Stimulated activated CD4-positive, alpha-beta T cell treated with anti-CD3 and anti-CD28 coated beads, Interleukin-1b, Interleukin-23, amount 100 ng/mL, for 48 hours (primary cell): ENCODE data around the gene DIRAS3.
"Not testable (repeated sequence)": the region's sequence is repeated elsewhere in the genome, so short reads cannot be mapped to it uniquely, and the experiment has no call there.

Source experiments
- DNase-seq: peaks from one replicate; pipeline ENCODE4 v3.0.0-alpha.2; 2020

Gene DIRAS3

GRCh38 chr1:68049941-68050878 is at the start of gene DIRAS3:
Gene DIRAS3 (minus strand): TSS chr1:68050627. CDS start chr1:68047297, 3,330 bp downstream.
- no peak for DNase-seq

DNA sequence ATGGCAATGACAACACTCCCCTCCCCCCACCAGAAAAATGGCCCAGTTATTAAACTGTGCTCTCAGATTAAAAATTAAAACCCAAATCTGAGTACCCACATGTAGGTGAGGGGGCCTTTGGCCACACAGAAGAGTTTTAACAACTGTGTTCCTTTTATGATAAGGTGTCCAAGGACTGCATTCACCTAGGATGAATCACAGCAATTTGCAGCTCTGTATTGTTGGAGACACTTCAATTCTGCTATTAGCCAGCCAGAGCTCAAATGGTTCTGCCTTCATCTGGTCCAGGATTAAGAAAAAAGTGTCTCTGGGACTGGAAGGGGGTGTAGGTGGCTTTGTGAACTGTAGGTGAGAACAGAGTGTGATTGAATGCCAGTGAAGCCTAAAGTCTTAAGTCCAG is 43.3 kb upstream of the DIRAS3 start:
- no peak for DNase-seq

GRCh38 chr1:68087184-68087583 is 36.8 kb upstream of the DIRAS3 start:
- no peak for DNase-seq

- DNase-seq: no peak
These were observed 35.3 kb upstream of the DIRAS3 start for GRCh38 chr1:68085752-68086151.

GRCh38 chr1:68083686-68084085 is 33.3 kb upstream of the DIRAS3 start:
- no peak for DNase-seq

DNA sequence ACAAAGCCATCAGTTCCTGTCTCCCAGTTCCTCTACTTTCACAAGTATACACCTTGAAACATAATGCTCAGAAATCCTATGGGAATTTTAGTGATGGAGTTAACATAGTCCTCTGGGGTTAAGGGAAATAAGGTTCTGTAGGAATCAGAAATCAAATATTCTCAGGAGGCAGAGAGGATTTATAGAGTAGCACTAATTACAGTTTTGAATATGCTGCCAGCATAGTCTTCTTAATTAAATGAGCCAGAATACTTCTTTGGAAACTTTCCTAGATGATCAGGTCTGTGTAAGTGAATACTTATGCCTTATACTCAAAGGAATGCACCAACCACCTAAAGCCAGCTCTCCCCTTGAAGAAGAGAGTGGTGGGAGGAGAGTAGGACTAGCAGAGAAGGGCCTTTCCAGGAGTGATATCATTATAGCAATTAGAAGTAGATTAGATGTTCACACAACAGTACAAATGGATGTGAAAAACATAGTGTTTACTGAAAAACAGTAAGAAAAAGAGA is 31.4 kb upstream of the DIRAS3 start:
- no peak for DNase-seq

DNA sequence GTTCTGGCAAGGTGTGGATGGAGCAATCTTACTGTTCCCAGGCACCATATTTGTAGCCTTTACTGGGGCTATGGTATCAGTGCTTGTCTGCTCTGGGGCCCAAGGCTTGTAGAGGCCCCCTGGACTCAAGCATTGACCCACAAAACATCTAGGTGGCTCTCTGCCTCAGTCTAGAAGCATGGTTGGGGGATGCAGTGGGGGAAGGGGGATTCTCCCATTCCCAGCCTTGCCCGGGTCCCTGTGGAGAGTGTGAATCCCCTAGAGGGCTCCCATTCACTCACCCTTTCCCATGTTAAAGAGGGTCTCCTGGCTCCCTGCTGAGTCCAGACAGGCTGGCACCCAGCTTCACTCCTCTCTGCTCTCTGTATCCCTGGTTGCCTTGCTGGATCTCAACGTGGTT is 28.2 kb upstream of the DIRAS3 start:
- DNase-seq: no peak

- no peak for DNase-seq
These were observed 24.0 kb upstream of the DIRAS3 start for GRCh38 chr1:68074472-68074871.

DNA sequence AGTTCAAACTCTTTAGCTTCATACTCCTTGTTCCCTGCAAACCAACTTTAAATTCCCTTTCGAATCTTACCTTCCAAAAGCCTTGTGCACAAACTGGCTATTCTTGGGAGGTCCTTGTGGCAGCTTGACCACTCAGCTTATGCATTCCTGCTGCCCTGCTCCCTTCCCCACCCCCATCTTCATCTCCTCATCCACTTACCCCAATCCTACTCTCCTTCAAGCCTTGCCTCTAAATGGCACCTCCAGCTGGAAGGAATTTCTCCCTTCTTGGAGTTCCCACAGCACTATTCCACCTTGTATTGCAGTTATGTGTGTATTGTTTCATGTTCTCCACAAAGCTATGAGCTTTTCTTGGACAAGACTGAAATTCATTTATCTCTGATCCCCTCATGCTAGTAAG is 15.3 kb upstream of the DIRAS3 start:
- no peak for DNase-seq

DNA sequence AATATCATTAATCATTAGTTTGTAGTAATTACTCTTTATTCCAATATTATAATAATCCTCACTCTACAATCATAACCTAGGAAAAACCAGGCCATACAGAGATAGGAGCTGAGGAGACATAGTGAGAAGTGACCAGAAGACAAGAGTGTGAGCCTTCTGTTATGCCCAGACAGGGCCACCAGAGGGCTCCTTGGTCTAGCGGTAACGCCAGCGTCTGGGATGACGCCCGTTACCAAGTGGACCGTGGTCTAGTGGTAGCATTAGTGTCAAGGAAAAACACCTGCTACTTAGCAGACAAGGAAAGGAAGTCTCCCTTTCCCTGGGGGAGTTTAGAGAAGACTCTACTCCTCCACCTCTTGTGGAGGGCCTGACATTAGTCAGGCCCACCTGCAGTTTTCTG is 7.6 kb upstream of the DIRAS3 start:
- DNase-seq: not testable (repeated sequence)

DNA sequence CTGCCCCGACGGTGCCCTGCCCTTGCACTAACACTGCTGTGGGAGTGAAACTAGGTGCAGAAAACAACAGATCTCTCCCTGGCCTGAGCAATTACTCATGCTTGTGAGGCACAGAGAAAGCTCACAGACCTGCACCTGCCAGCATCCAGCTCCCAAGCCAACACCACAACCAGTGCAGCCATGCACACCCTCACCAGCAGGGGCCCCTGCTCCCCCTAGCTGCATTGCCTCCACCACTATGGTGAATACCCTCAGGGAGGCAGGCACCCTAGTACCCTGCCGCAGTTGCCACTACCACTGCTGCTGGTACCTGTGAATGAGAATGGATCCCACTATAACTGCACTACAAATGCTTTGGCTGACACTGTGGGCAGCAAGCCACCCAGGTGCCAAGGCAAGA is 7.1 kb upstream of the DIRAS3 start:
- DNase-seq: no peak

DNA sequence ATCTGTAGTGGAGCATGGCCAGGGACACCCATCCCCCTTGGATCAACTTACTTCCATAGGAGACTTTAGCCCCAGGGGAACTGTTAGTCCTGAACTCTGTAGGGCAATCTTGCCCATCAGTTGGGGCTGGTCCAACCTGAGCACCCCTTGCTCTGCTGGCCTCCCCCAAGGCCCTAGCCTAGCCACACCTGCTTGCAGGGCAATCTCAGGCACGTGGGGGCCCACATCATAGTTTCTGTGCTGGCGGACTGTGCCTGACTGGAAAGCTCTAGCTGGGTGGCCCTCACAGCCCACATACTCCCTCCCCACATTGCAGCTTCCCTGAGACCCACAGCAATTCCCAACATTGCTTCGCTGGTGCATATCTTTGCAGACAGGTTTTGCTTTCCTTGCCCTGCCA is 6.6 kb upstream of the DIRAS3 start:
- DNase-seq: no peak

DNA sequence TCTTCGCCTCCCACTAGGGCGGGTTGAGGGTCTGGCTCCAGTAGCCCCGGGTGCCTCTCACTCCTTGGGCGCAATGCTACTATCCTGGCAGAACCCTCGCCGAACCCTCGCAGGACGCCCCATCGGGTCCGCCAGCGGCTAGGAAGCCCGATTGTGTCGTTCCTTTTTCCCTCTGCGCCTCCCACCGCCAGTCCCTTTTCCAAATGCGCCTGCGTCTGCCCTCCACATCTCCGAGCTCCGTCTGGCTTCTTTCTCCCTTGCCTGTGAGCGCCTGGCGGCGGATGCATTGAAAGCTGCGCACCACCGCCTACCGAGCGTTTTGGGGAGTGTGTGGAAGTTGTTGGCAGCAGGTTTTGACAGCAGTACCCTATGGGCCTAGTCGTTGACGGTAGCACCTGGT is 1.0 kb upstream of the DIRAS3 start:
- DNase-seq: no peak

- DNase-seq: no peak
These were observed 2.8 kb downstream of the DIRAS3 start for GRCh38 chr1:68047659-68048026.

- DNase-seq: no peak
These were observed 3.4 kb downstream of the DIRAS3 start for GRCh38 chr1:68046885-68047658.

GRCh38 chr1:68046423-68046822 is 4.0 kb downstream of the DIRAS3 start:
- no peak for DNase-seq

DNA sequence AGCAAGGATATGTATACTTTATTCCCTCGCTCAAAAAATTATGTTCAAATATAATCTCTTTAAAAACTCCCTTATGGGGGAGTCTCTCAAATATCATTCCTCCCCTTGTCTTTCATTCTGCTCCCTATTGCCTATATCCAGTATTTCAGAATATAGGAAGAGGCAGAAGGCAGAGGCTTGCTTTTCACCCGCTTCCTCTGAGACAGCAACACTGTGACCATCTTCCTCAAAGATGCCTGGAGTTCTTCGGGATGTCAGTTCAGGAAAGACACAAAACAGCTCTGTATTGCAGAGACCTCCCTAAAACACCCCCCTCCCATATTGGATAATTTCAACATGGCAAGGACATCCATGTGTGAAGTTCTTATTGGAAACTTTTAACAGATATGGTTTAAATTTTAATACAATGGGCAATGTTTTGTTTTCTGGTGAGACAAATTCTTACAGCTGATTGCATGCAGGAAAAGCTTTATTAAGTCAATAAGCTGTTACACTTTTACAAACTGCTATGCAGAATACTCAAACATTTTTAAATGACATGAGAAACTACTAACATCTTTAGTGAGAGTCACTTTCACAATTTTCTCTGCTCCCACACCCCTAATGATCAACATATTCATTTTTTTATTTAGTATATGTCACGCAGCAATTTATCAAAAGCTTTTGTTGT is 4.8 kb downstream of the DIRAS3 start:
- no peak for DNase-seq

GRCh38 chr1:68043443-68044090 is 6.9 kb downstream of the DIRAS3 start:
- DNase-seq: no peak

DNA sequence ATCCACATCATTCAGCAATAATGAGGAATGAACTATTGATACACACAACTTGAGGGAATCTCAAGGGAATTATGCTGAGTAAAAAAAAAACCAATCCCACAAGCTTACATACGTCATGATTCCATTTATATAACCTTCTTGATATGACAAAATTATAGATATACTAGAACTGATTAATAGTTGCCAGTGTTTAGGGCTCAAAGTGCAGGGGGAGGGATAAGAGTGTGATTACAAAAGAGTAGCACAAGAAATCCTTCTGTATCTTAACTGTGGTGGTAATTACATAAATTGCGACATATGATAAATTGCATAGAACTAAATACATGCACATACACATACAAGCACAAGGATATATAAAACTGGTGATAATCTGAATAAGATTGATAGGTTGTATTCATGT is 13.5 kb downstream of the DIRAS3 start:
- DNase-seq: no peak

DNA sequence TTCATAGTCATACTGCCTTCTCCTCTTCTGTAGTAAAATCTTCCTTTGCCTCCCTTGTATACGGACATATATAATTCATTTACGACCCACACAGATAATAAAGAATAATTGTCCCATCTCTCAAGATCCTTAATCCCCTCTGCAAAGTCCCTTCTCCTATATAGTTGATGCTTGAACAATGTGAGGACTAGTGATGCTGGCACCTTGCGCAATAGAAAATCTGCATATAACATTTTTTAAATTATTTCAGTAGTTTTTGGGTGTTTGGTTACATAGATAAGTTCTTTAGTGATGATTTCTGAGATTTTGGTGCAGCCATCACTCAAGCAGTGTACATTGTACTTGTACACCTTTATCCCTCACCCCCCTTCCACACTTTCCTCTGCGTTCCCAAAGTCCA is 21.0 kb downstream of the DIRAS3 start:
- DNase-seq: no peak

- DNase-seq: no peak
These were observed 21.9 kb downstream of the DIRAS3 start for GRCh38 chr1:68028566-68028965.

GRCh38 chr1:68024635-68025338 is 25.6 kb downstream of the DIRAS3 start:
- no peak for DNase-seq
